Activated CD4-positive, alpha-beta T cell treated with anti-CD3 and anti-CD28 coated beads, Interleukin-2, amount 50 U/mL, for 24 hours (primary cell): Measurements from ENCODE around the gene CHTF18.

Experiments used
- DNase-seq, 2 donors: peaks; one replicate each; pipeline ENCODE4 v3.0.0-alpha.2; 2020; ENCODE audit warnings: low read depth in 1 of 2, low spot score in 1 of 2

CHTF18 gene

GRCh38 chr16:843771-844170 lies 55.4 kb downstream of the CHTF18 start:
- DNase-seq = no peak

DNA sequence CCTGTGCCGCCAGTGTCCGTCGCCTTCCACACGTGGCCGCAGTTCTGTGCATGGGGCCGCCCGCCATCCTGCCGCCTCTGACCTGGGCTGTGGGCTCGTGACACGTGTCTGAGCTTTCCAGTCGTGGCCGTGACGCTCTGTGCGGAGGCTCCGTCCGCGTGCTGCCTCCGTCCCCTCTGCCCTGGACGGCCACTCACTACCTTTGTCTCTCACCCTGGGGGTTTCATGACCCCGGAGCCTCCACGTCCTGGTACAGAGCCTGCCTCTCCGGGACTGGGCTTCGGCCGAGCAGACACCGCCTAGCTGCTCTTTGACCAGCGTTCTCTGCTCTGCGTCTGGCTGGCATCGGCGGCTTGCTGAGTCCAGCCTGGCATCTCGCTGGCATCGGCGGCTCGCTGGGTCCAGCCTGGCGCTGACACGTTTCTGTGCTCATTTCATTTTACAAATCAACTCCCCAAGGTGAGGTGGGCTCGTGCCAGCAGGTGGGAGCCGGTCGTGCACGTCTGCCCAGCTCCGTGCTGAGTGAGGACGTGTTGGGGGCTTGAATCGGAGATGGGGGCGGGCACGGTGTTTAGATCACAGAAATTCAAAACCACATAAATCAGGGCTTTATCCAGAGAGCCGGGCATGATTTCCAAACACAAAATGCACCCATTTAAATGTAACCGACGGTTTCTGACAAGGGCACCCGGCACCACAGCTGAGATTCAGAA lies 56.4 kb downstream of the CHTF18 start:
- DNase-seq = no peak

- DNase-seq = no peak
Measured at GRCh38 chr16:845351-845745, 56.9 kb downstream of the CHTF18 start.

DNA sequence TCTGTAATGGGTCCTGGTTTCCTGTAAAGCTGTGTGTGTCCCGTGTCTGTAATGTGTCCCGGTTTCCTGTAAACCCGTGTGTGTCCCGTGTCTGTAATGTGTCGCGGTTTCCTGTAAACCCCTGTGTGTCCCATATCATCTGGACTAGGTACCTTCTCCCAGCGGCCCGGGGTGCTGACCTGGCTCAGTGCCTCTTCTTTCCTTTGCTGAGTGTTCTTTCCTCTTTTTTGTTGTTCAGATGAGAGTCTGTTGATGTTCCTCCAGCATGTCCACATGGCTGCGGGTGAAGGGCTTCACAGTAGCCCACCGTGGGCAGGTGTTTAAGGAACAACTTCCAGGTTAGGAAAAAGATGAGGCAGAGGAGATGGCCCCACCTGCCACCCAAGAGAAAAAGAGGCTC lies 58.7 kb downstream of the CHTF18 start:
- DNase-seq = no peak
